Measurements from ENCODE around the gene CBY3.
"Not testable (repeated sequence)": the region's sequence is repeated elsewhere in the genome, so short reads cannot be mapped to it uniquely, and the experiment has no call there.

The CBY3 gene

GRCh38 chr5:179678223-179679013 is 2.4 kb downstream of the CBY3 start:
- peak; percentile 84 to 94 (median 91) for DNase-seq (ENCODE audit: low read depth in 2 of 3, low spot score in 1 of 3)

- DNase-seq (ENCODE audit: low read depth in 2 of 3, low spot score in 1 of 3), result peak in 2 of 3 donors; percentile 18 to 24
Observed at GRCh38 chr5:179668391-179668790, 12.4 kb downstream of the CBY3 start.

GRCh38 chr5:179661647-179662046 is 19.2 kb downstream of the CBY3 start:
- not testable (repeated sequence) for DNase-seq (ENCODE audit: low read depth in 2 of 3, low spot score in 1 of 3)

GRCh38 chr5:179658179-179658856 is 22.5 kb downstream of the CBY3 start:
- not testable (repeated sequence) for DNase-seq (ENCODE audit: low read depth in 2 of 3, low spot score in 1 of 3)

GRCh38 chr5:179657302-179658178 is 23.3 kb downstream of the CBY3 start:
- DNase-seq (ENCODE audit: low read depth in 2 of 3, low spot score in 1 of 3), result not testable (repeated sequence)

GRCh38 chr5:179653135-179653534 is 27.7 kb downstream of the CBY3 start:
- DNase-seq (ENCODE audit: low read depth in 2 of 3, low spot score in 1 of 3), result not testable (repeated sequence)

GRCh38 chr5:179650245-179650644 is 30.6 kb downstream of the CBY3 start:
- DNase-seq (ENCODE audit: low read depth in 2 of 3, low spot score in 1 of 3), result not testable (repeated sequence)

- not testable (repeated sequence) for DNase-seq (ENCODE audit: low read depth in 2 of 3, low spot score in 1 of 3)
Observed at GRCh38 chr5:179649166-179649703, 31.6 kb downstream of the CBY3 start.

- no peak for DNase-seq (ENCODE audit: low read depth in 2 of 3, low spot score in 1 of 3)
Observed at GRCh38 chr5:179648410-179648809, 32.4 kb downstream of the CBY3 start.

- DNase-seq (ENCODE audit: low read depth in 2 of 3, low spot score in 1 of 3), result not testable (repeated sequence)
Observed at GRCh38 chr5:179644766-179645165, 36.1 kb downstream of the CBY3 start.

GRCh38 chr5:179643141-179643920 is 37.5 kb downstream of the CBY3 start:
- not testable (repeated sequence) for DNase-seq (ENCODE audit: low read depth in 2 of 3, low spot score in 1 of 3)

GRCh38 chr5:179642626-179643025 is 38.2 kb downstream of the CBY3 start:
- DNase-seq (ENCODE audit: low read depth in 2 of 3, low spot score in 1 of 3), result not testable (repeated sequence)

- DNase-seq (ENCODE audit: low read depth in 2 of 3, low spot score in 1 of 3), result not testable (repeated sequence)
Observed at GRCh38 chr5:179641745-179642144, 39.1 kb downstream of the CBY3 start.

GRCh38 chr5:179639296-179639695 is 41.5 kb downstream of the CBY3 start:
- not testable (repeated sequence) for DNase-seq (ENCODE audit: low read depth in 2 of 3, low spot score in 1 of 3)

GRCh38 chr5:179634370-179635172 is 46.3 kb downstream of the CBY3 start:
- not testable (repeated sequence) for DNase-seq (ENCODE audit: low read depth in 2 of 3, low spot score in 1 of 3)

- not testable (repeated sequence) for DNase-seq (ENCODE audit: low read depth in 2 of 3, low spot score in 1 of 3)
Observed at GRCh38 chr5:179633501-179634369, 47.1 kb downstream of the CBY3 start.

Measured in stimulated activated CD4-positive, alpha-beta T cell treated with anti-CD3 and anti-CD28 coated beads, Interleukin-12 subunit alpha, Interleukin-12 subunit beta, amount 100 ng/mL, for 48 hours (primary cell).